Mucosa of stomach (tissue), 1 donor: Measurements from ENCODE around the gene KHNYN.
A peak's percentile ranks its signal among the peaks of the same experiment; 100 is the strongest.

Experiments
- H3K27me3 ChIP-seq: one replicate; pipeline ENCODE4 v1.7.0; 2013; ENCODE audit warnings: mild to moderate bottlenecking, low read length; ENCODE audit not compliant: control insufficient read depth, insufficient read depth
- H3K36me3 ChIP-seq: one replicate; pipeline ENCODE4 v1.7.0; 2013; ENCODE audit warnings: low read length; ENCODE audit not compliant: control insufficient read depth, insufficient read depth
- H3K4me1 ChIP-seq: one replicate; pipeline ENCODE4 v1.7.0; 2013; ENCODE audit warnings: mild to moderate bottlenecking, low read length; ENCODE audit not compliant: control insufficient read depth, insufficient read depth
- H3K4me3 ChIP-seq: one replicate; pipeline ENCODE4 v1.7.0; 2013; ENCODE audit warnings: low read length
- H3K9ac ChIP-seq: one replicate; pipeline ENCODE4 v1.7.0; 2013; ENCODE audit warnings: mild to moderate bottlenecking, low read length, moderate library complexity
- H3K9me3 ChIP-seq: one replicate; pipeline ENCODE4 v1.7.0; 2013; ENCODE audit warnings: mild to moderate bottlenecking, low read length, moderate library complexity; ENCODE audit not compliant: control insufficient read depth
- donor health status: Pancreatic carcinoma.

The KHNYN gene

DNA sequence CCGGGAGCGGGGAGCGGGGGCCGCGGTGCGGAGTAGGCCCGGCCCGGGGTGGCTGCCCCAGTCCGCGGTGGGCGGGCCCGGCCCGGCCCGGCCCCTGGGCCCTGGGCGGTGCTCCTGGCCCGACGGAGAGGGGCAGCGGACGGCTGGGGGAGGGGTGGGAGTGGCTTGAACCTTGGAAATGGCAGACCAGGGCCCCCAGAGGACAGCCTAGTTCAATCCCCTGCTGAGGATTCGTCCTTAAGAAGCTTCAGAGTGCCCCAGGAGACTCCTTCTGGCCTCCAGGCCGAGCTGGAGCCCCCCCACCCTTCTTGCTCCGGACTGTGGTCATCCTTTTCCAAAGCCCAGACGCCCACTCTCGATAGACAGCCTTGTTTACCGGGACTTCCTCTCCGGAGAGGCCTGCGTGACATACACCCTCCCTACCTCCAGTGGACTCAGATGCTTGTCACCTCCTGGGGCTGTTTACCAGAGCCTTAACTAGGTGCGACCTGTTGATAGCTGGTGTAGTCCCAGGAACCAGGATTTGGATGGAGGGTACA is 458 bp downstream of the KHNYN start:
- peaks cover 59% of the 10 kb centered on the region for H3K4me1 ChIP-seq
- no peaks in the 10 kb centered on the region for H3K27me3 ChIP-seq
- H3K9me3 ChIP-seq = no peaks in the 10 kb centered on the region
- peak overlapping the region; percentile 79 for H3K4me3 ChIP-seq
- H3K36me3 ChIP-seq = peaks cover 25% of the 10 kb centered on the region
- H3K9ac ChIP-seq = peak overlapping the region; percentile 96

DNA sequence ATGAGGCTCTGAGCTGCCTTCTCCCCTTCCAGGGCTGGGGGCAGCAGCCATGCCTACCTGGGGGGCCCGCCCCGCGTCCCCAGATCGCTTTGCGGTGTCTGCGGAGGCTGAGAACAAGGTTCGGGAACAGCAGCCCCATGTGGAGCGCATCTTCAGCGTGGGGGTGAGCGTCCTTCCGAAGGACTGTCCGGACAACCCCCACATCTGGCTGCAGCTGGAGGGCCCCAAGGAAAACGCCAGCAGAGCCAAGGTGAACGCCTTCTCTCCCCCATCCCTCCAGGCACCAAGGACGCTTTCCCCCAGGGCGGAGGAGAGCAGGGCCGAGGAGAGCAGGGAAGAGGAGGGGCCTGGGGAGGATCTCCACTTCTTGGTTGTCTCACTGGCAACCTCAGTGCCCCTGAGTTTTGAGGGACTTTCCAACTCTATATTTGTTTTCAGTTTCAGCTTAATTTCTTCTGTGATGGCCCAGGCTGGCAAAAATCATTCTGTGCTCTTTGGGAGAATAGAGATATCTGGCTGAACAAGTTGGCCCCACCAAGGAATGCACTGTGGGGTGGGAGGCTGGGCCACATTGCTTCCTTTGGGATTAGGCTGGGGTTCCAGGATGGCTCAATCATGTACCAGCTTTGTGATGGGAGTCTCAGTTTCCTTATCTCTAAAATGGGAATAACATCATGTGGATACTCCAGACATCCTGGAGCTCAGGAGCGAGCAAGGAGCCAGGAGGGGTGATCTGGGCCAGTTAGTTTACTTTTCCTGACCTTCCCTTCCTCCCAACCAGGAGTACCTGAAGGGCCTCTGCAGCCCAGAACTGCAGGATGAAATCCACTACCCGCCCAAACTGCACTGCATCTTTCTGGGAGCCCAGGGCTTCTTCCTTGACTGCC is 1.2 kb downstream of the KHNYN start:
- Histone ChIP-seq H3K36me3 (peaks cover 26% of the 10 kb centered on the region), H3K4me3 (peak overlapping the region; percentile 79), H3K4me1 (peaks cover 52% of the 10 kb centered on the region), H3K9me3 (no peaks in the 10 kb centered on the region), H3K9ac (peak overlapping the region; percentile 96), H3K27me3 (no peaks in the 10 kb centered on the region)

DNA sequence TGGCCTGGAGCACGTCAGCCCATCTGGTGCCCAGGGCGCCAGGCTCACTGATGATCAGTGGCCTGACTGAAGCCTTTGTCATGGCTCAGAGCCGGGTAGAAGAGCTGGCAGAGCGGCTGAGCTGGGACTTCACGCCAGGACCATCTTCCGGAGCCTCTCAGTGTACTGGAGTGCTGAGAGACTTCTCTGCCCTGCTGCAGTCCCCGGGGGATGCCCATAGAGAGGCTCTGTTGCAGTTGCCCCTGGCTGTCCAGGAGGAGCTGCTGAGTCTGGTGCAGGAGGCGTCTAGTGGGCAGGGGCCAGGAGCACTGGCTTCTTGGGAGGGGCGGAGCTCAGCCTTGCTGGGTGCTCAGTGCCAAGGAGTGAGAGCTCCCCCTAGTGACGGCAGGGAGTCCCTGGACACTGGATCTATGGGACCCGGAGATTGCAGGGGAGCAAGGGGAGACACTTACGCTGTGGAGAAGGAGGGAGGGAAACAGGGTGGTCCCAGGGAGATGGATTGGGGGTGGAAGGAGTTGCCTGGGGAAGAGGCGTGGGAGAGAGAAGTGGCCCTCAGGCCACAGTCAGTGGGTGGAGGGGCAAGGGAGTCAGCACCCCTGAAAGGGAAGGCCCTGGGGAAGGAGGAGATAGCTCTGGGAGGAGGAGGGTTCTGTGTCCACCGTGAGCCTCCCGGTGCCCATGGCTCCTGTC is 2.0 kb downstream of the KHNYN start:
- Histone ChIP-seq H3K9me3 (no peaks in the 10 kb centered on the region), H3K4me1 (peaks cover 44% of the 10 kb centered on the region), H3K27me3 (no peaks in the 10 kb centered on the region), H3K4me3 (no peak overlapping the region), H3K9ac (peak overlapping the region; percentile 96), H3K36me3 (peaks cover 32% of the 10 kb centered on the region)

DNA sequence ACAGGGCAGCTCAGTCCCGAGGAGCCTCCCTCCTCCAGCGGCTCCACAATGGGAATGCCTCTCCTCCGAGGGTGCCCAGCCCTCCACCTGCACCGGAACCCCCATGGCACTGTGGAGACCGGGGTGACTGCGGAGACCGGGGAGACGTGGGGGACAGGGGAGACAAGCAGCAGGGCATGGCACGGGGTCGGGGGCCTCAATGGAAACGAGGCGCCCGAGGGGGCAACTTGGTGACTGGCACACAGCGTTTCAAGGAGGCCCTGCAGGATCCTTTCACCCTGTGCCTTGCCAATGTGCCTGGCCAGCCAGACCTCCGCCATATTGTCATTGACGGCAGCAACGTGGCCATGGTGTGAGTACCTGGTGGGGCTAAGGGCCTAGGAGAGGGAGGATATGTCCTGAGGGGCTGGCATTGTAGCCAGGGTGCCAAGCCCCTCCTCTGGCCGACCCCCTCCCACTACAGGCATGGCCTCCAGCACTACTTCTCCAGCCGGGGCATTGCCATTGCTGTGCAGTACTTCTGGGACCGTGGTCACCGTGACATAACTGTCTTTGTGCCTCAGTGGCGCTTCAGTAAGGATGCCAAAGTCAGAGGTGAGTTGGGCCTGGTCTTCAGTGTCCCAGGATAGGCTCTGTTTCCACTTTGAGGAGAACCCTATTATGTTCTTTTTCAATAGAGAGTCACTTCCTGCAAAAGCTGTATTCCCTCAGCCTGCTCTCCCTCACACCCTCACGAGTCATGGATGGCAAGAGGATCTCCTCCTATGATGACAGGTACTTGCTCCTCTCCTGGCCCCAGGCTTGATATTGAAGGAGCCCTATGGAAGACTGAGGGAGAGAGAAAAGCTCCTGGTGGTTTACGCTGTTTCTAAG is 2.7 kb downstream of the KHNYN start:
- Histone ChIP-seq H3K27me3 (no peaks in the 10 kb centered on the region), H3K4me3 (no peak overlapping the region), H3K4me1 (peaks cover 48% of the 10 kb centered on the region), H3K9ac (peak overlapping the region; percentile 42), H3K9me3 (no peaks in the 10 kb centered on the region), H3K36me3 (peaks cover 39% of the 10 kb centered on the region)

DNA sequence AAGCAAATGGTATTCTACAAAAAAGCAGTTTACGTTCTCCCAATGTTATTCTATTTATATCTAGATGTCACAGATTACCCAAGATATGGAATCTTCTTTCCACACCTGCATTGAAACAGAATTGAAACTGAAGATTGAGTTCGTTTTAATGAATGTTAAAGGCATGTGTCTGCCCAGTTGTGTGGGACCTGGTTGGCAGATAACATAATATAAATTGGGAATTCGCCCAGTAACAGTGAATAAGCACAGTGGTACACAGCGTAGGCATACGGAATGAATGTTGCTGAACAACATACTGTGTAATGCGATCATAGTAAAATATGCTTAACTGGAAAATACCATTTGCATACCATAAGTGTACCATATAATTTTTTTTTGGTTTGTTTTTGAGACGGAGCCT is 4.3 kb downstream of the KHNYN start:
- Histone ChIP-seq H3K4me3 (no peak overlapping the region), H3K27me3 (no peaks in the 10 kb centered on the region), H3K4me1 (peaks cover 33% of the 10 kb centered on the region), H3K36me3 (peaks cover 48% of the 10 kb centered on the region), H3K9ac (no peak overlapping the region), H3K9me3 (no peaks in the 10 kb centered on the region)

DNA sequence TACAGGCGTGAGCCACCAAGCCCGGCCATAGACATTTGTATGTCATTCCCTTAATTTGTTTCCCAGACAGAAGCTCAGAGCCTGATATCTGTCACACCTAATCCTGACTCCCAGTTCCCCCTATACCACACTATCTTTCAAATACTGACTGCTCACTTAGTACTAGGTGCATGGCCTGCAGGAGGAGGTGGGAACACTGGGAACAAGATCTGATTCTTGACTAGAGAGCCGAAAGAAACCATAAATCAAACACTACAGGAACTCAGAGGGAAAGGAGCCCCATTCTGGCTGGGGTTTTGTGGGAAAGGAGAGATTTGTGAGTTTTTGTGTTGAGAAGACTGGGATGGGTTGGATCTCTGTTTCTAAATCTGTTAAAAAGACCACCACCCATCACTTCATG is 4.9 kb downstream of the KHNYN start:
- no peak overlapping the region for H3K4me3 ChIP-seq
- H3K9me3 ChIP-seq = no peaks in the 10 kb centered on the region
- peak overlapping the region; percentile 4 for H3K9ac ChIP-seq
- peaks cover 27% of the 10 kb centered on the region for H3K4me1 ChIP-seq
- H3K27me3 ChIP-seq = no peaks in the 10 kb centered on the region
- H3K36me3 ChIP-seq = peaks cover 53% of the 10 kb centered on the region

DNA sequence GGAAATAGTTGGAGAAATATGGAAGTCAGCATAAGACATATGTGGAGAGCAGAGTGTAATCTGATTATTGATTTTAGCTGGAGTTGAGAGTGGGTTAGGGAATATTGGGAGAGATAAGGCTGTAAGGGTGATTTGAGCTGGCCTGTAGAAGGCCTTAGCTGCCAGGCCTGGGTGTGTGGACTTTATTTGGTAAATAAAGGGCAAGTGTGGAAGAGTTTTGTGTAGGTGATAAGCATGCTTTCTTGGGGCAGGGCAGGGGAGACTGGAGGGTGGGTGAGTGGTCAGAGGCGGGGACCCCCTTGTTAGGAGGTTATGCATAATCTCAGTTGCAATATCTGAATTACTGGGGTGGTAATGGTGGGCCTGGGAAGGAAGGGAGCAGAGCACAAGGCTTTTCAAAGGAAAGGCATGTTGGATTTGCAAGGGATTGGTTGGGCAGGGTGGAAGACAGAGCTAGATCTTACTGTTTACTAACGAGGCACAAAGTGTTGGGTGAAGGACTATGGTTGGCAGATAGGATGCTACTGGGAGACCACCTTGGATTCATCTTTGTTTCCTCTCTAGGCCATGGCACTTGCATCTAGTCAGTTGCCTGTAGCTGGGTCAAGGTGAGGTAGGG is 5.5 kb downstream of the KHNYN start:
- H3K4me1 ChIP-seq = peaks cover 28% of the 10 kb centered on the region
- peak overlapping the region; percentile 4 for H3K9ac ChIP-seq
- H3K36me3 ChIP-seq = peaks cover 53% of the 10 kb centered on the region
- no peaks in the 10 kb centered on the region for H3K9me3 ChIP-seq
- no peaks in the 10 kb centered on the region for H3K27me3 ChIP-seq
- no peak overlapping the region for H3K4me3 ChIP-seq

DNA sequence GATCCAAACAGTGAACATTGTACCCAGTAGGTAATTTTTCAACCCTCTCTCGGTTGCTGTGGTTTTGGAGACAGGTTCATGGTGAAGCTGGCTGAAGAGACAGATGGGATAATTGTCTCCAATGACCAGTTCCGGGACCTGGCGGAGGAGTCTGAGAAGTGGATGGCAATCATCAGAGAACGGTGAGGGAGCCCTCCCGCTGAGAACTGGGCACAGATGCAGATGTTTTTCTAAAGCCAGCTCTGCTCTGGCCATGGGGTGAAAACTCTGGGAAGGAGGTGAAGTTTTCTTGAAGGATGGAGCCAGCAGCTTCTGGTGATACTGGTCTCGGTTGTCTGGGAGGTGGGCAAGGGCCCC is 6.2 kb downstream of the KHNYN start:
- Histone ChIP-seq H3K27me3 (no peaks in the 10 kb centered on the region), H3K9ac (no peak overlapping the region), H3K4me1 (peaks cover 31% of the 10 kb centered on the region), H3K9me3 (no peaks in the 10 kb centered on the region), H3K36me3 (peaks cover 53% of the 10 kb centered on the region), H3K4me3 (no peak overlapping the region)

DNA sequence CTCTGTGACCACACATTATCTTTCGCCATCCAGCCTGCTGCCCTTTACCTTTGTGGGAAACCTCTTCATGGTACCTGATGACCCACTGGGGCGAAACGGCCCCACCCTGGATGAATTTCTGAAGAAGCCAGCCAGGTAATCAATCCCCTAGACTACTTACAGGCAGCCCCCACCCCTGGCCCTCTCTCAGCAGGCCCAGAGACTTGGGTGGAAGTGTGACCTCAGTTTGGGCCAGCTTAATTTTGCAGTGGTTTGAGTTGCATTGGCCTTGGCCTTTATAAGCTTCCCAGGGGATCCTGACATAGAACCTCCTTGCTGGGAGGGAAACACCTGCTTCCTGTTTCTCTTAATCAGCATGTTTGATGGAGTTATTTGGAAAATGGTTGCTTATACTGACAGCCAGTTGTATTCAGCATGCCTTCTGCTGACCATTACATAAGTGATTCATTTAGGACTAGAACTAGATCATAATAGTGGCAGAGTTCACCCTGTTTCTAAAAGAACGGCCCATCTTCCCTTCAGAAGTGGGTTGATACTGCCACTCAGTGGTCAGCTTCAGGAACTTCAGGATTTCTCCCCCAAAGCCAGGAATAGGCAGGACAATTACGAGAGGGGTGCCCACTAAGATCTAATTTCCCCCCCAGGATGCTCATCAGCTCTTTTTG is 6.7 kb downstream of the KHNYN start:
- Histone ChIP-seq H3K27me3 (no peaks in the 10 kb centered on the region), H3K4me3 (no peak overlapping the region), H3K4me1 (peaks cover 30% of the 10 kb centered on the region), H3K9me3 (no peaks in the 10 kb centered on the region), H3K9ac (no peak overlapping the region), H3K36me3 (peaks cover 49% of the 10 kb centered on the region)

DNA sequence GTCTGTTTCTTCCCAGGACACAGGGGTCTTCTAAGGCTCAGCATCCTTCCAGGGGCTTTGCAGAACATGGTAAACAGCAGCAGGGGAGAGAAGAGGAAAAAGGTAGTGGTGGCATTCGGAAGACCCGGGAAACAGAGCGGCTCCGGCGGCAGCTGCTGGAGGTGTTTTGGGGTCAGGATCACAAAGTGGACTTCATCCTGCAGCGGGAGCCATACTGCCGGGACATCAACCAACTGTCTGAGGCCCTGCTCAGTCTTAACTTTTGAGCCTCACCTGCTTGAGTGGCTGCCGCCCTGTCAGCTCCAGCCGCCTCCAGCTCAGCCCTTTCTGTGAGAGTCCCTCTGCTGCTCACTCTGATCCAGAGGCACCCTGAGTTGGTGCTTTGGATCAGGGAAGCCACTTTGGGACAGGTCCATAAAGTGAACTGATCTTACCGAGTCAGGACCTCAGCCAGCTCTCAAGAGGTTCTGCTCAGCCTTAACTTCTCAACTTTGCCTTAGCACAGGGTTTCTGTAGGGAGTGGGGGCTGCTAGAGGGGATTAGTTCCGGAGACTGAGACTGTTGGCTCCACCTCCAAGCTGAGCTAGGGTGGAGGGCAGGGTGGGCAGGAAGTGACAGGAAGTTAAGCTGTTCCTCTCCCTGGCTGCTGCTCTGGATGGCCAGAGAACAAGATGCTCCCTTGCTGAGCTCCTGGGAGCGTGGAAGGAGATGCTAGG is 7.4 kb downstream of the KHNYN start:
- Histone ChIP-seq H3K36me3 (peaks cover 42% of the 10 kb centered on the region), H3K4me1 (peaks cover 30% of the 10 kb centered on the region), H3K4me3 (no peak overlapping the region), H3K9me3 (no peaks in the 10 kb centered on the region), H3K27me3 (no peaks in the 10 kb centered on the region), H3K9ac (no peak overlapping the region)

DNA sequence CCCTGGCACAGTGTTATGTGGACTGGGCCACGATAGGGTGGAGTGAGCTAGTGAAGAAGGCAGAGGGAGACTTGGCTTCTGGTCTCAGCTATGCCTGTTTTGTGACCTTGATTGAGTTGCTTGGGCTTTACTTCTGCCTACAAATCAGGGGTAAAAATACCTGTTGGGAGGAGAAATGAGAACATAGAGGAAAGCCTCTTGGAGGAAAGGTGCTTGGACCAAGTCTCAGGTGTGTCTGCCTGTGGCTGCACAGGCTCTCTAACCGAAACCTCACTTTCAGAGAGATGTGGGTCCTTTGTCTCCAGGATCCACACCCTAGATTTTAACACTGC is 7.9 kb downstream of the KHNYN start:
- Histone ChIP-seq H3K9ac (no peak overlapping the region), H3K4me3 (no peak overlapping the region), H3K9me3 (no peaks in the 10 kb centered on the region), H3K27me3 (no peaks in the 10 kb centered on the region), H3K36me3 (peaks cover 37% of the 10 kb centered on the region), H3K4me1 (peaks cover 25% of the 10 kb centered on the region)
